ENCODE results near the gene DUS1L.

The DUS1L gene

GRCh38 chr17:82010575-82011525 lies 54.8 kb downstream of the DUS1L start:
- DNase-seq, result no peak

GRCh38 chr17:82009413-82009812 lies 56.2 kb downstream of the DUS1L start:
- no peak for DNase-seq

- no peak for DNase-seq
These were observed 56.6 kb downstream of the DUS1L start for GRCh38 chr17:82008941-82009405.

- DNase-seq, result no peak
These were observed 57.2 kb downstream of the DUS1L start for GRCh38 chr17:82008258-82008940.

Measured in NCI-H2029 (cell line).